ENCODE measurements around the gene SYNE2.
"Not testable (repeated sequence)": the region's sequence is repeated elsewhere in the genome, so short reads cannot be mapped to it uniquely, and the experiment has no call there.

Gene SYNE2

GRCh38 chr14:64170181-64170580 lies 317.4 kb downstream of the SYNE2 start:
- no peak for TF ChIP-seq CTCF (IDR thresholded peaks at IDR 0.05; ENCODE audit: low read depth, low read length)
- no peak overlapping the region for H3K4me3 ChIP-seq (ENCODE audit: low read depth, low read length)

GRCh38 chr14:64174922-64175782 lies 322.3 kb downstream of the SYNE2 start:
- no peak for TF ChIP-seq CTCF (IDR thresholded peaks at IDR 0.05; ENCODE audit: low read depth, low read length)
- no peak overlapping the region for H3K4me3 ChIP-seq (ENCODE audit: low read depth, low read length)

- TF ChIP-seq CTCF (IDR thresholded peaks at IDR 0.05; ENCODE audit: low read depth, low read length) = no peak
- H3K4me3 ChIP-seq (ENCODE audit: low read depth, low read length) = no peak overlapping the region
Measured at GRCh38 chr14:64176330-64176729, 323.5 kb downstream of the SYNE2 start.

- no peak overlapping the region for H3K4me3 ChIP-seq (ENCODE audit: low read depth, low read length)
- no peak for TF ChIP-seq CTCF (IDR thresholded peaks at IDR 0.05; ENCODE audit: low read depth, low read length)
Measured at GRCh38 chr14:64178814-64179213, 326.0 kb downstream of the SYNE2 start.

DNA sequence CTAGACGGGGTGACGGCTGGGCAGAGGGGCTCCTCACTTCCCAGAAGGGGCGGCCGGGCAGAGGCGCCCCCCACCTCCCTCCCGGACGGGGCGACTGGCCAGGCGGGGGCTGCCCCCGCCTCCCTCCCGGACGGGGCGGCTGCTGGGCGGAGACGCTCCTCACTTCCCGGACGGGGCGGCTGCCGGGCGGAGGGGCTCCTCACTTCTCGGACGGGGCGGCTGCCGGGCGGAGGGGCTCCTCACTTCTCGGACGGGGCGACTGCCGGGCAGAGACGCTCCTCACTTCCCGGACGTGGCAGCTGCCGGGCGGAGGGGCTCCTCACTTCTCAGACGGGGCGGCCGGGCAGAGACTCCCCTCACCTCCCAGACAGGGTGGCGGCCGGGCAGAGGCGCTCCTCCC lies 330.1 kb downstream of the SYNE2 start:
- not testable (repeated sequence) for H3K4me3 ChIP-seq (ENCODE audit: low read depth, low read length)

- no peak overlapping the region for H3K4me3 ChIP-seq (ENCODE audit: low read depth, low read length)
- no peak for TF ChIP-seq CTCF (IDR thresholded peaks at IDR 0.05; ENCODE audit: low read depth, low read length)
Measured at GRCh38 chr14:64184103-64184729, 331.4 kb downstream of the SYNE2 start.

- H3K4me3 ChIP-seq (ENCODE audit: low read depth, low read length) = no peak overlapping the region
- TF ChIP-seq CTCF (IDR thresholded peaks at IDR 0.05; ENCODE audit: low read depth, low read length) = no peak
Measured at GRCh38 chr14:64185184-64185583, 332.4 kb downstream of the SYNE2 start.

All from WI38 (cell line).